AG20443 (cell line): ENCODE measurements around the gene SLC6A12.
"Not testable (repeated sequence)": the region's sequence is repeated elsewhere in the genome, so short reads cannot be mapped to it uniquely, and the experiment has no call there.

Experiments
- DNase-seq: peaks from one replicate; pipeline ENCODE4 v3.0.0; 2012; ENCODE audit warnings: low spot score, mixed read lengths

SLC6A12 gene

GRCh38 chr12:214003-214741 lies at the start of gene SLC6A12:
TSS of gene SLC6A12 (minus strand) at chr12:214157. CDS start at chr12:209986, 4,171 bp downstream.
- DNase-seq = no peak

- no peak for DNase-seq
Measured at GRCh38 chr12:263574-263973, 49.6 kb upstream of the SLC6A12 start.

GRCh38 chr12:262817-263216 lies 48.9 kb upstream of the SLC6A12 start, which contains the start of gene SLC6A13:
TSS of gene SLC6A13 (minus strand) at chr12:262836. CDS start at chr12:260052, 2,784 bp downstream.
- no peak for DNase-seq

- DNase-seq = no peak
Measured at GRCh38 chr12:262113-262512, 48.2 kb upstream of the SLC6A12 start.

GRCh38 chr12:257521-258321 lies 43.8 kb upstream of the SLC6A12 start:
- no peak for DNase-seq

- no peak for DNase-seq
Measured at GRCh38 chr12:256958-257357, 43.0 kb upstream of the SLC6A12 start.

- no peak for DNase-seq
Measured at GRCh38 chr12:256225-256624, 42.3 kb upstream of the SLC6A12 start.

- DNase-seq = no peak
Measured at GRCh38 chr12:254912-255311, 41.0 kb upstream of the SLC6A12 start.

GRCh38 chr12:254039-254438 lies 40.1 kb upstream of the SLC6A12 start:
- no peak for DNase-seq

GRCh38 chr12:253116-253831 lies 39.3 kb upstream of the SLC6A12 start:
- DNase-seq = no peak

- no peak for DNase-seq
Measured at GRCh38 chr12:252636-253035, 38.7 kb upstream of the SLC6A12 start.

GRCh38 chr12:247271-247670 lies 33.3 kb upstream of the SLC6A12 start:
- no peak for DNase-seq

GRCh38 chr12:243381-243780 lies 29.4 kb upstream of the SLC6A12 start:
- DNase-seq = no peak

- DNase-seq = no peak
Measured at GRCh38 chr12:242496-242895, 28.5 kb upstream of the SLC6A12 start.

- DNase-seq = no peak
Measured at GRCh38 chr12:241266-241665, 27.3 kb upstream of the SLC6A12 start.

GRCh38 chr12:240566-240965 lies 26.6 kb upstream of the SLC6A12 start:
- DNase-seq = no peak

GRCh38 chr12:238736-239398 lies 24.9 kb upstream of the SLC6A12 start:
- no peak for DNase-seq

GRCh38 chr12:238116-238515 lies 24.2 kb upstream of the SLC6A12 start:
- no peak for DNase-seq

- no peak for DNase-seq
Measured at GRCh38 chr12:237026-237815, 23.3 kb upstream of the SLC6A12 start.

GRCh38 chr12:236445-236844 lies 22.5 kb upstream of the SLC6A12 start:
- DNase-seq = no peak

- DNase-seq = not testable (repeated sequence)
Measured at GRCh38 chr12:235967-236366, 22.0 kb upstream of the SLC6A12 start.
